ENCODE results near the gene SPATA6L. TPM values are rescaled to one million over a fixed set of nuclear protein-coding genes. Genes with fewer than 3 reads are reported as not detected.

Gene SPATA6L
- total RNA-seq, 1 experiment from 2014 or later, result 1.8 TPM

GRCh38 chr9:4584636-4585035, 81.6 kb downstream of the SPATA6L start:
- CTCF ChIA-PET, result no interaction called here

More at GRCh38 chr9:4584636-4585035, 81.6 kb downstream of the SPATA6L start:
- TF ChIP-seq PRRX2 (CRISPR knock-in tag; IDR thresholded peaks at IDR 0.05) (no peak), IRF1 (CRISPR knock-in tag; IDR thresholded peaks at IDR 0.05) (no peak), HMGA2 (CRISPR knock-in tag; IDR thresholded peaks at IDR 0.05) (no peak), HMGXB4 (CRISPR knock-in tag; IDR thresholded peaks at IDR 0.05) (no peak), ARID4B (CRISPR knock-in tag; IDR thresholded peaks at IDR 0.05; ENCODE audit: borderline replicate concordance) (no peak), GABPB1 (CRISPR knock-in tag; IDR thresholded peaks at IDR 0.05) (no peak), SMAD3 (CRISPR knock-in tag; IDR thresholded peaks at IDR 0.05; ENCODE audit: borderline replicate concordance) (no peak), FOXP1 (CRISPR knock-in tag; IDR thresholded peaks at IDR 0.05; ENCODE audit: borderline replicate concordance) (no peak), JAZF1 (CRISPR knock-in tag; IDR thresholded peaks at IDR 0.05) (no peak), NFYB (CRISPR knock-in tag; conservative IDR thresholded peaks at IDR 0.05; ENCODE audit: low read depth) (no peak), ATF2 (CRISPR knock-in tag; IDR thresholded peaks at IDR 0.05; ENCODE audit: borderline replicate concordance, low read depth) (no peak), E2F1 (CRISPR knock-in tag; IDR thresholded peaks at IDR 0.05) (no peak), CTCF (IDR thresholded peaks at IDR 0.05) (no peak), SOX15 (CRISPR knock-in tag; IDR thresholded peaks at IDR 0.05) (no peak), ZSCAN18 (CRISPR knock-in tag; IDR thresholded peaks at IDR 0.05) (no peak), ZNF263 (CRISPR knock-in tag; IDR thresholded peaks at IDR 0.05; ENCODE audit: low read depth) (no peak)
- H3K27ac Mint-ChIP-seq, result no peak overlapping the region
- no peak for DNase-seq (ENCODE audit: low spot score)
- H3K9me3 Mint-ChIP-seq, result no peaks in the 10 kb centered on the region
- H3K36me3 Mint-ChIP-seq, result no peaks in the 10 kb centered on the region
- no peak overlapping the region for H3K4me3 Mint-ChIP-seq
- POLR2A ChIA-PET, result no interaction called here
- peaks cover 11% of the 10 kb centered on the region for H3K4me1 Mint-ChIP-seq
- no peaks in the 10 kb centered on the region for H3K27me3 Mint-ChIP-seq (ENCODE audit: low read depth)
- ATAC-seq, result no peak

Measured in WTC11 (cell line).